Astrocyte of the spinal cord (primary cell): Measurements from ENCODE around the gene CASP10.

Source experiments
- DNase-seq: peaks from one replicate; pipeline ENCODE4 v3.0.0; 2011; ENCODE audit warnings: low read depth, low spot score
- H3K4me3 ChIP-seq: 2 replicates; pipeline ENCODE4 v1.5.1; 2011; ENCODE audit warnings: low read depth, mild to moderate bottlenecking, low read length, moderate library complexity
- CTCF ChIP-seq: IDR thresholded peaks from 2 replicates; pipeline ENCODE4 v1.5.1; 2012; ENCODE audit warnings: low read depth, mild to moderate bottlenecking, low read length, inconsistent platforms
- in situ Hi-C: cut with HindIII; loops from 2 replicates; pipeline ENCODE4 v1.10.0; 2017; ENCODE audit warnings: low sequenced_read_pairs

Gene CASP10

DNA sequence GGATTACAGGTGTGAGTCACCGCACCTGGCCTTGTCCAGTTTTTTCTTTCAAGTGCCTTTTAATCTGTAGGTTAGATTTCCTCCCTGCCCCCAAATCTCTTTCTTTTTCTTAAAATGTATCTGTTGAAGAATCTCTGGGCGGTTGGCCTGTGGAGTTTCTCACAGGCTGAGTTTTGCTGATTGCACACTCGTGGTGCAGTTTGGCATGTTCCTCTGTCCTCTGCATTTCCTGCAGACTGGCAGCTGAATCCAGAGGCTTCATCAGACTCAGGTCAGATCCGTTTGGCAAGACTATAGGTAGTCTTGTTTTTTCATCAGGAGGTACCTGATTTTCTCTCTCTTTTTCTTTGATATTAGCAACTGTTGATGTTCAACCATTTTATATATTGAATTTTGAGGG lies 5.5 kb downstream of the CASP10 start:
- no peak for TF ChIP-seq CTCF
- in situ Hi-C loops, result no loop called here
- DNase-seq, result no peak

GRCh38 chr2:201191132-201191875 lies 8.4 kb downstream of the CASP10 start:
- no peak for DNase-seq
- TF ChIP-seq CTCF, result no peak
- no peak overlapping the region for H3K4me3 ChIP-seq
- in situ Hi-C loops, result no loop called here

More for the DNA sequence above, 5.5 kb downstream of the CASP10 start:
- no peak overlapping the region for H3K4me3 ChIP-seq

- H3K4me3 ChIP-seq, result no peak overlapping the region
- in situ Hi-C loops, result no loop called here
- DNase-seq, result no peak
Observed at GRCh38 chr2:201194097-201194496, 11.2 kb downstream of the CASP10 start.

DNA sequence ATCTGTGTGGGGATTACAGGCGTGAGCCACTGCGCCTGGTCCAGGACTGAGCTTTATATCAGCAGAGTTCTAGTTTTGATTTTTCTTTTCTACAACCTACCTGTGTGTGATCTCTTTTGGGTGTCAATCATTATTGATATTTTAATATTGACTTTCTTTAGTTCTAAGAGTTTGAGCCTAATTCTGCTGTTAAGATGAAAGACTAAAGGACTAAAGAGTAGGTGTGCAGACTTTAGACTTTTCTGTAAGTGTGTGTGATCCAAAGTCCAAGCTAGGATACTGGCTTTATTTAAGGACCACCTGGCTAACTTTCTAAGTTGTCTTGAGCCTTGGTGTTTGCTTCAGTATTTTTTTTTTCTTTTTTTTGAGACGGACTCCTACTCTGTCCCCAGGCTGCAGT lies 12.4 kb downstream of the CASP10 start:
- TF ChIP-seq CTCF, result no peak
- in situ Hi-C loops, result no loop called here
- DNase-seq, result no peak
- no peak overlapping the region for H3K4me3 ChIP-seq

More at GRCh38 chr2:201194097-201194496, 11.2 kb downstream of the CASP10 start:
- no peak for TF ChIP-seq CTCF

GRCh38 chr2:201196003-201196402 lies 13.1 kb downstream of the CASP10 start:
- no peak for TF ChIP-seq CTCF
- no peak for DNase-seq
- in situ Hi-C loops, result no loop called here
- no peak overlapping the region for H3K4me3 ChIP-seq

DNA sequence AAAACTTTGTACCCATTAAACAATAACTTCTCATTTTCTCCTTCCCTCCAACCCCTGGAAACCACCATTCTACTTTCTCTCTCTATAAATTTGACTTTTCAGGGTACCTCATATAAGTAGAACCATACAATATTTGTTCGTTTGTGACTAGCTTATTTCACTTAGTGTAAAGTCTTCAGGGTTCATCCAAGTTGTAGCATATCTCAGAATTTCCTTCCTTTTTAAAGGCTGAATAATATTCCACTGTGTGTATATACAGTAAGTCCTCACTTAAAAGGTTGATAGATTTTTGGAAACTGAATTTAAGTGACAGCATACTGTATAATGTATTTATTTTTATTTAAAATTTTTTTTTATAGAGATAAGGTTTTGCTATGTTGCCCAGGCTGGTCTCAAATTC lies 13.9 kb downstream of the CASP10 start:
- H3K4me3 ChIP-seq, result no peak overlapping the region
- TF ChIP-seq CTCF, result no peak
- in situ Hi-C loops, result no loop called here
- DNase-seq, result no peak
